ENCODE measurements around the gene DEFB124.
A peak's percentile ranks its signal among the peaks of the same experiment; 100 is the strongest.
"Not testable (repeated sequence)": the region's sequence is repeated elsewhere in the genome, so short reads cannot be mapped to it uniquely, and the experiment has no call there.

Gene DEFB124

GRCh38 chr20:31505903-31506302 lies 31.0 kb upstream of the DEFB124 start:
- no peaks in the 10 kb centered on the region for H3K36me3 Mint-ChIP-seq (ENCODE audit: low read depth)
- no peaks in the 10 kb centered on the region for H3K4me1 Mint-ChIP-seq
- peaks cover 40% of the 10 kb centered on the region for H3K27me3 Mint-ChIP-seq (ENCODE audit: low read depth)
- peaks cover 2% of the 10 kb centered on the region for H3K9me3 Mint-ChIP-seq
- no peak for TF ChIP-seq CTCF (IDR thresholded peaks at IDR 0.05; ENCODE audit: unreplicated experiment in 3 of 3)
- H3K4me3 Mint-ChIP-seq: no peak overlapping the region
- no peak overlapping the region for H3K27ac Mint-ChIP-seq

- not testable (repeated sequence) for H3K27ac Mint-ChIP-seq; H3K36me3 Mint-ChIP-seq (ENCODE audit: low read depth); H3K4me1 Mint-ChIP-seq; H3K9me3 Mint-ChIP-seq; H3K4me3 Mint-ChIP-seq
- H3K27me3 Mint-ChIP-seq (ENCODE audit: low read depth): peaks cover 32% of the 10 kb centered on the region
- peak; percentile 80 to 90 (median 89) for TF ChIP-seq CTCF (IDR thresholded peaks at IDR 0.05; ENCODE audit: unreplicated experiment in 3 of 3)
Measured at GRCh38 chr20:31502884-31503673, 28.2 kb upstream of the DEFB124 start.

GRCh38 chr20:31500527-31500926 lies 25.6 kb upstream of the DEFB124 start:
- no peak for TF ChIP-seq CTCF (IDR thresholded peaks at IDR 0.05; ENCODE audit: unreplicated experiment in 3 of 3)
- no peaks in the 10 kb centered on the region for H3K9me3 Mint-ChIP-seq
- no peak overlapping the region for H3K27ac Mint-ChIP-seq
- peaks cover 36% of the 10 kb centered on the region for H3K27me3 Mint-ChIP-seq (ENCODE audit: low read depth)
- H3K4me1 Mint-ChIP-seq: peaks cover 8% of the 10 kb centered on the region
- no peaks in the 10 kb centered on the region for H3K36me3 Mint-ChIP-seq (ENCODE audit: low read depth)
- no peak overlapping the region for H3K4me3 Mint-ChIP-seq

- no peak for TF ChIP-seq CTCF (IDR thresholded peaks at IDR 0.05; ENCODE audit: unreplicated experiment in 3 of 3)
- H3K4me3 Mint-ChIP-seq: no peak overlapping the region
- no peaks in the 10 kb centered on the region for H3K36me3 Mint-ChIP-seq (ENCODE audit: low read depth)
- peaks cover 8% of the 10 kb centered on the region for H3K4me1 Mint-ChIP-seq
- H3K9me3 Mint-ChIP-seq: no peaks in the 10 kb centered on the region
- no peak overlapping the region for H3K27ac Mint-ChIP-seq
- H3K27me3 Mint-ChIP-seq (ENCODE audit: low read depth): peaks cover 26% of the 10 kb centered on the region
Measured at GRCh38 chr20:31497838-31498540, 23.1 kb upstream of the DEFB124 start.

GRCh38 chr20:31496761-31497295 lies 21.9 kb upstream of the DEFB124 start:
- Mint-ChIP-seq H3K27ac (peak overlapping the region in 1 of 3 experiments; percentile 64), H3K4me3 (no peak overlapping the region), H3K9me3 (no peaks in the 10 kb centered on the region), H3K27me3 (ENCODE audit: low read depth) (peaks cover 16% of the 10 kb centered on the region), H3K4me1 (peaks cover 8% of the 10 kb centered on the region), H3K36me3 (ENCODE audit: low read depth) (no peaks in the 10 kb centered on the region)
- TF ChIP-seq CTCF (IDR thresholded peaks at IDR 0.05; ENCODE audit: unreplicated experiment in 3 of 3): no peak

All from nephron (organoid).